Limb (tissue), 2 donors: ENCODE data around the gene GGCX.
"Not testable (repeated sequence)": the region's sequence is repeated elsewhere in the genome, so short reads cannot be mapped to it uniquely, and the experiment has no call there.

Source experiments
- DNase-seq, 2 donors: peaks; one replicate each; pipeline ENCODE4 v3.0.0-alpha.2; 2016; ENCODE audit errors: extremely low spot score in 2 of 2

The GGCX gene

GRCh38 chr2:85594715-85595300, 33.5 kb upstream of the GGCX start:
- DNase-seq = no peak

GRCh38 chr2:85593023-85593422, 31.7 kb upstream of the GGCX start:
- no peak for DNase-seq

- not testable (repeated sequence) for DNase-seq
Observed at GRCh38 chr2:85592299-85592698, 31.0 kb upstream of the GGCX start.

GRCh38 chr2:85591563-85591962, 30.3 kb upstream of the GGCX start:
- no peak for DNase-seq

- DNase-seq = no peak
Observed at GRCh38 chr2:85590950-85591349, 29.7 kb upstream of the GGCX start.

GRCh38 chr2:85589982-85590791, 28.9 kb upstream of the GGCX start:
- DNase-seq = no peak

GRCh38 chr2:85589181-85589580, 27.9 kb upstream of the GGCX start:
- no peak for DNase-seq

- DNase-seq = no peak
Observed at GRCh38 chr2:85588645-85589044, 27.4 kb upstream of the GGCX start.

GRCh38 chr2:85588236-85588635, 26.9 kb upstream of the GGCX start:
- DNase-seq = no peak

- DNase-seq = no peak
Observed at GRCh38 chr2:85585781-85586105, 24.4 kb upstream of the GGCX start.

- no peak for DNase-seq
Observed at GRCh38 chr2:85584857-85585780, 23.8 kb upstream of the GGCX start.

- DNase-seq = no peak
Observed at GRCh38 chr2:85584354-85584856, 23.1 kb upstream of the GGCX start, which contains the start of gene VAMP5. TSS of gene VAMP5 (plus strand) at chr2:85584431. CDS start at chr2:85584491, 60 bp downstream.

GRCh38 chr2:85583667-85584353, 22.5 kb upstream of the GGCX start:
- no peak for DNase-seq

GRCh38 chr2:85582492-85582891, 21.2 kb upstream of the GGCX start:
- no peak for DNase-seq

- DNase-seq = no peak
Observed at GRCh38 chr2:85580206-85580605, 18.9 kb upstream of the GGCX start.

GRCh38 chr2:85579266-85579935, 18.1 kb upstream of the GGCX start:
- no peak for DNase-seq

- DNase-seq = no peak
Observed at GRCh38 chr2:85578243-85579180, 17.2 kb upstream of the GGCX start.

- no peak for DNase-seq
Observed at GRCh38 chr2:85577386-85578242, 16.3 kb upstream of the GGCX start, which contains the start of gene VAMP8. TSS of gene VAMP8 (plus strand) at chr2:85577586. CDS start at chr2:85577647, 61 bp downstream.

- no peak for DNase-seq
Observed at GRCh38 chr2:85577063-85577385, 15.7 kb upstream of the GGCX start.
